ENCODE measurements around the gene LCE3E.
"Not testable (repeated sequence)": the region's sequence is repeated elsewhere in the genome, so short reads cannot be mapped to it uniquely, and the experiment has no call there.

Gene LCE3E, protein sequence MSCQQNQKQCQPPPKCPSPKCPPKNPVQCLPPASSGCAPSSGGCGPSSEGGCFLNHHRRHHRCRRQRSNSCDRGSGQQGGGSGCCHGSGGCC

GRCh38 chr1:152566681-152567080, at the start of gene LCE3E:
Gene LCE3E, minus strand, starts transcription at chr1:152566780. Its CDS starts 572 bp downstream, at chr1:152566208.
- FAIRE-seq, result no peak

DNA sequence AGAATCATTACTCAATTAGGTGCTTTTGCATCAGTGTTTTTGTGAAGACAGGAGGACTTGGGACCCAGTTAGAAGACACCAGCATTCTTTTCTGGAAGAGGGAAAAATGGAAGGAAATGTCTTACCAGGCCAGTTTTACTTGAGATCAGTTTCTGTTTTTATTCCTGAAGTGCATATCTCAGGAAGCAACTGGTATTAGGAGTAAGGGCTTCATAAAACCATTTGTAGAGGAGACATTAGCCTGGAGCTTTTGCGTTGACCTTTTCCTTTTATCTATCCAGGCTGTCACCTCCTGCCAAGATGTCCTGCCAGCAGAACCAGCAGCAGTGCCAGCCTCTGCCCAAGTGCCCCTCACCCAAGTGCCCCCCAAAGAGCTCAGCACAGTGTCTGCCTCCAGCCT, 46.9 kb upstream of the LCE3E start, which contains the start of gene LCE3B:
Gene LCE3B, plus strand, starts transcription at position 301 of the 400 bp plus-strand sequence. Its CDS starts 0 bp downstream, at position 301.
- no peak for FAIRE-seq

- no peak for FAIRE-seq
Measured at GRCh38 chr1:152599934-152600333, 33.4 kb upstream of the LCE3E start, which contains the start of gene LCE3C. Gene LCE3C, plus strand, starts transcription at chr1:152600234. Its CDS starts 498 bp downstream, at chr1:152600732.

- FAIRE-seq, result no peak
Measured at GRCh38 chr1:152596986-152597385, 30.4 kb upstream of the LCE3E start.

- FAIRE-seq, result no peak
Measured at GRCh38 chr1:152585586-152585985, 19.0 kb upstream of the LCE3E start.

DNA sequence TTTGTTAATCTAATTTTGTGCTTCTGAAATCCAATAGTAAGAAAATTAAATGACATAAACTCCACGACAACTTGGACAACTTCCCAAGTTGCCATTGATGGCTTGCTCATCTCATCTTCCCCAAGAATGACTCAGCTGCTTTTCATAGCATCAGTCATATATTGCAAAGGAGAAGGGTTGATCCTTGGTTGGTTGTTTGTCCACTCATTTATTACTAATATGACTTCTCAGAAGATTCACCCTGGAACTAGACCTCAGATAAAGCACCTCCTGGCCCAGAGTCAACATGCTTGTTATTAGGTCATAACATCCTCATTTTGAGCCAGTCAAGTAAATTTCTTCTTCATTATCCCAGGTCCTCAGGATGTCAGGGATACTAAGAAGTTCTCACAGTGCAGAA, 16.1 kb upstream of the LCE3E start:
- no peak for FAIRE-seq

GRCh38 chr1:152580433-152580832, 13.9 kb upstream of the LCE3E start, which contains the start of gene LCE3D:
Gene LCE3D, minus strand, starts transcription at chr1:152580516. Its CDS starts 580 bp downstream, at chr1:152579936.
- FAIRE-seq, result no peak

DNA sequence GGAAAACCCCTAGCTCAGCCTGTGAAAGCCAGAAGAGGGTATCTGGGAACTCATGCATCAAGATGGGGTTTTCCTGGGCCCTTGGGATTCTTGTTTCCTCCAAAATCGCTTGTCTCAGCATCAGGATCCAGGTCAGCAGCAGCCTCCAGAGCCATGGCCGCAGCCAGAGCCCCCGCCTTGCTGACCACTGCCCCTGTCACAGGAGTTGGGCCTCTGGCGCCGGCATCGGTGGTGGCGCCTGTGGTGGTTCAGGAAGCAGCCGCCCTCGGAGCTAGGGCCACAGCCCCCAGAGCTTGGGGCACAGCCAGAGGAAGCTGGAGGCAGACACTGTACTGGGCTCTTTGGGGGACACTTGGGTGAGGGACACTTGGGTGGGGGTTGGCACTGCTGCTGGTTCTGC, 12.9 kb upstream of the LCE3E start:
- FAIRE-seq, result not testable (repeated sequence)

GRCh38 chr1:152577168-152577567, 10.6 kb upstream of the LCE3E start:
- FAIRE-seq, result no peak

GRCh38 chr1:152565535-152566215, 905 bp downstream of the LCE3E start:
- FAIRE-seq, result no peak

DNA sequence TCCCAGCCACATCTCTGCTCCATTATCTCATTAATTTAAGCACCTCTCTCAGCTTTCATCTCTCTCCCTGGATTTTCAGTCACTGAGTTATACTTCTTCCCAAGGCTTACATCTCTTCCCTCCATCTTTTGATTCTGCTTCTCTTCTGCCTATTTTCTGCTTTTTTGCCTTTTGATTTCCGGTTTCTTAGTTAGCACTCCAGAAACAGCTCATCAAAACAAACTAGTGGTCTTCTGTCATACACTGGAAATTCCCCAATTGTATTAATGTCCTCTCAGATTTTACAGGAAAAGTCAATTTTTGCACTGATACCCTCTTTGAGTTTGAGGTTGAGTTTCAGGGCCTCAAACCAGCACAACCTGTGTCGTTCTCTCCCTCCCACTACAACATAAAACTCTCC, 1.5 kb downstream of the LCE3E start:
- FAIRE-seq, result no peak

DNA sequence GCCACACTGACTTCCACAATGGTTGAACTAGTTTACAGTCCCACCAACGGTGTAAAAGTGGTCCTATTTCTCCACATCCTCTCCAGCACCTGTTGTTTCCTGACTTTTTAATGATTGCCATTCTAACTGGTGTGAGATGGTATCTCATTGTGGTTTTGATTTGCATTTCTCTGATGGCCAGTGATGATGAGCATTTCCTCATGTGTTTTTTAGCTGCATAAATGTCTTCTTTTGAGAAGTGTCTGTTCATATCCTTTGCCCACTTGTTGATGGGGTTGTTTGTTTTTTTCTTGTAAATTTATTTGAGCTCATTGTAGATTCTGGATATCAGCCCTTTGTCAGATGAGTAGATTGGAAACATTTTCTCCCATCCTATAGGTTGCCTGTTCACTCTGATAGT, 18.2 kb downstream of the LCE3E start:
- not testable (repeated sequence) for FAIRE-seq

DNA sequence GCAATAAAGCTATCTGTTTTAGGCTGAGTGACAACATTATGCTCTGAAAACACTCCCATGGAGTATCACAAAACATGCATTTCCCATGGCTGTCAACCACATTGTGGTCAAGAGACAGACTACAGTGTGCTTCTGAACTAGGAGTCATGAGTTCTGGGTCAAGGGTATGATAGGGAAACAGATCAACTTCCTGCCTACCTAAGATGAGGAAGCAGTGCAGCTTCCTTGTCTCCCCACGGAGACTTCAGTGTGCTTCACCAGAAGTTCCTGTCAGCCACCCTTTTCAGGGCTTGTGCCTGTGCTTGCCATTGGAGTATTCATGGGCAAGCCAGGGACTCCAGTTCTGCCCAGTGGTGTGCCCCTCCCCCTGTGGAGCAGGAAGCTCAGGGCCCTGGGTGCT, 19.9 kb downstream of the LCE3E start:
- no peak for FAIRE-seq

- FAIRE-seq, result no peak
Measured at GRCh38 chr1:152543820-152544219, 22.8 kb downstream of the LCE3E start.

- FAIRE-seq, result no peak
Measured at GRCh38 chr1:152539901-152540300, 26.7 kb downstream of the LCE3E start.

DNA sequence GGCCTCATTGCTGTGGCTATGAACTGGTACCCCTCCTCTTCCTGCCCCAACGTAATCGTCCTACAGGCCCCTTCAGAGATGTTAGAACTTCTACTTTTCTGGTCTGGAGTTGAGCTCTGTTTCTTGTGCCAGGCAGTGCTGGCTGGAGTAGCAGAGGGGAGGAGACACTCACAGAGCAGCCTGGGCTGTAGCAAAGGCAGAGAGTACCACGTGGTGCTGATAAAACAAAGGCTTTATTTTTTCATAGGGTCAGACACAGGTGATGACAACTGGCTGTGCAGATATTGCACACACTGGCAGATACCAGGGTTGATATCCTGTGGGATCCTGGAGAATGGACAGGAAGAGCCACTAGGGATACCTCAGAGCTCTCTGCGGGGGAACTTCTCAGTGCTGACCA, 29.1 kb downstream of the LCE3E start:
- FAIRE-seq, result no peak

GRCh38 chr1:152535774-152536173, 30.8 kb downstream of the LCE3E start:
- no peak for FAIRE-seq

DNA sequence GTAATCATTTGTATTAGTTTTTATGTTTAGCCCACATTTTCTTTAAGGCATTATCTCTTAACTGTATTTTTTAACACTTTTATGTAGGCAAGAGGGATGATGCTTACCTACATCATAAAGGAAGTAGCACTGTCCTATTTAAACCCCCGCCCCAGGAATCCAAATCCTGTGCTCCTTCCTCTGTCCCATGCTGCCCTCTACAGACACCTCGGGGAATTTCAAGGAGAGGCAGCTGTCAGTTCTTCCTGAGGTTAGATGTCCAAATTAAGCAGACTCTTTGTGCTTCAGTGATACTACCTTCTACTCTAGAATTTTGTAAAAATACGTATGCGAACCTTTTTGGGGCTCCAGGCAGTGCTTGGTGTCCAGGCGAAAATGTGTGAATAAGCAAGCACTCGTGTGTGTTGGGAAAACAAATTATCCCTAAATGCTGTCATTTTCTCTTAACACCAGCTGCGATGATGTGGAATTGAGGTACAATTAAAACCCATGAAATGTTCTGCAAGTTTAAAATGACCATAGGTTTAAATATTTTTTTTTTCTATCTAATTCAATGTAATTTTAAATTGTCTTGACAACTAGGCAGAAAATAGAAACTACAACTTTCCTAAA, 33.1 kb downstream of the LCE3E start:
- peak; percentile 90 for FAIRE-seq

DNA sequence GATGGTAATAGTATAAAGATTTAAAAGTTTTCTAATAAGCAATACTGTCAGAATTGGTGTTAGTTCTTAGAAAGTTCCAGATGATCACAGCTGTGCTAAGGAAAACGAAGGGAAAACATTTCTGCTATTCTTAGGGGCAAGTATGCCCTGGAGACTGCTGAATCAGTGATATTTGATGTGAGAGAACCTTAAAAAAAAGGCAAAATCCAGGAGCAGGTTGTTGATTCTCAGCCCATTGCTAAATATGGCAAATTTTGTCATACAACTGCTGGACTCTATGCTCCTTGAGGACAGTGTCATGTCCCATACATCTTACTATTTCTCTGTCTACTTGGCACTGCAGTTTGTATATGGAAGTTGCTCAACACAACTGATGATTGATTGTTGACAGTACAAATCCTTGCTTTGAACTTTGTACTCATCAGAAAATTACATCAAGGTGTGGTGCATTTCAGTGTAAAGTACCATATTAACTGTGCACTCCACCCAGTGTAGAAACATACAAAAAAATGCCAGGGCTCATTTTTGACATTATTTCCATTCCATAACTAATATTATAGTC, 41.4 kb downstream of the LCE3E start:
- FAIRE-seq, result no peak

DNA sequence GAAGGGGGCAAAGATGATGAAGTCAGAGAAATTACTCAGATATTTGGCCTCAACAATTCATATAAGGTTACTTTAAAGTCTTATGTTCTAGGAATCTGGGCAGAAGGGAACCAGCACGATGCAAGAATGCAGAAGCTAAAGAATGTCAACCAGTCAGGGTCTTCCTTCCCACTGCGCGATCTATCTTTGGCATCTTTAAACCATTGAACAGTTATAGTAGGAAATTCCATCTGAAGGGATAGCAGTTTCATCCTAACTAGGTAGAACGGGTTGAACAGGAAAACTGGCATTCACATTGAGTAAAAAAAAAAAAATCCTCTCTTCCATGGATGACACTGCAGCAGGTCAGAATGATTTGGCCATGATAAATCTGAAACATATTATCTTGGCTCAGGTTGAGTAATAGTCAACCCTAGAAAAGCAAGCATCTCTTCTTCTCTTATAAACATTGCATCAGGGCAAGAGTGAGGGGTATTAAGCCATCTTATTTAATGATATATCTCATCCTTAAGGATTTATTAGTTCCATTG, 46.0 kb downstream of the LCE3E start:
- no peak for FAIRE-seq

- no peak for FAIRE-seq
Measured at GRCh38 chr1:152519851-152520250, 46.7 kb downstream of the LCE3E start.

DNA sequence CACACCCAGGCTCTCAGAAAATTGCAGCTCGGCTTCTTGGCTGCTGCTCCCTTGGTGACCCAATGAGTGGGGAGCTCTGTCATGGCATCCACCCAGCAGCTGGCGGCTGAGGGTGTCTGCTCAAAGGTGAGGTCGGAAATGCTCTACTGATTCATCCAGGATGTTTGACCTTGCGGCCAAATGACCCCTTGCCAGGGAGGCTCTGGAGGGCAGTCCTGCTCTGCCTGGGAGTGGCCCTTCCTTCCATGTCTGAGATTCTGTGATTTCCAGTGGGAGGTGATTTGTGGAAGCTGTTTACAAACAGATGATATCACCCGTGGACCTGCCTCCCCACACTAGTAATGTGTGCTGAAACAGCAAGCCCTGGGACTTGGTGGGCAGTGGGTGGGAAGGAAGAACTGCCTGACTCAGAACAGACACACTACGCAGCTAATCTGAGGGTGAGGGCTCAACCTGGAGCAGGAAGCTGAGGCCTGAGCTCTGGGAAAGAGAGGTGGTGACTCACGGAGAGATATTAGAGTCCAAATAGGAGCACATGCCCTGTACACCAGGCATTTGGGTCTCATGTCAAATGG, 49.3 kb downstream of the LCE3E start:
- no peak for FAIRE-seq

DNA sequence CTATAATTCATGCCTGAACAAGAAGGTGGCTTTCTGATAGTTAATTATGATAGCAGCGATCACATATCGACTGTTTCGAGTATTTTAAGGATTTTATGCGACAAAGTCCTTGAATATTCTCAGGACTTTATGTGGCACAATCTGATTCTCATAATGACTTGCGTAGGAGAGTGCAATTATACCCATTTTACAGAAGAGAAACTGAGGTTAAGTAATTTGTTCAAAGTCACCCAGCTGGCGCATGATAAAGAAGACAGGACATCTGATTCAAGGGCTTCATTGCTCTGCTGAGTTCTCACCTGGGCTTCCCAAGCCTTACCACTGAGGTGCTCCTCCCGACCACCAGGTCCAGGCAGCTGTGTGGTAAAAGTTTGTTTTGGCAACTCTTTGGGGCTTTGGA, 50.5 kb downstream of the LCE3E start:
- FAIRE-seq, result no peak

All from TTC549 (cell line).